EL (cell line): ENCODE results near the gene SKIDA1.

ENCODE experiments used
- DNase-seq: peaks from one replicate; pipeline ENCODE4 v3.0.0-alpha.2; 2016

The SKIDA1 gene

DNA sequence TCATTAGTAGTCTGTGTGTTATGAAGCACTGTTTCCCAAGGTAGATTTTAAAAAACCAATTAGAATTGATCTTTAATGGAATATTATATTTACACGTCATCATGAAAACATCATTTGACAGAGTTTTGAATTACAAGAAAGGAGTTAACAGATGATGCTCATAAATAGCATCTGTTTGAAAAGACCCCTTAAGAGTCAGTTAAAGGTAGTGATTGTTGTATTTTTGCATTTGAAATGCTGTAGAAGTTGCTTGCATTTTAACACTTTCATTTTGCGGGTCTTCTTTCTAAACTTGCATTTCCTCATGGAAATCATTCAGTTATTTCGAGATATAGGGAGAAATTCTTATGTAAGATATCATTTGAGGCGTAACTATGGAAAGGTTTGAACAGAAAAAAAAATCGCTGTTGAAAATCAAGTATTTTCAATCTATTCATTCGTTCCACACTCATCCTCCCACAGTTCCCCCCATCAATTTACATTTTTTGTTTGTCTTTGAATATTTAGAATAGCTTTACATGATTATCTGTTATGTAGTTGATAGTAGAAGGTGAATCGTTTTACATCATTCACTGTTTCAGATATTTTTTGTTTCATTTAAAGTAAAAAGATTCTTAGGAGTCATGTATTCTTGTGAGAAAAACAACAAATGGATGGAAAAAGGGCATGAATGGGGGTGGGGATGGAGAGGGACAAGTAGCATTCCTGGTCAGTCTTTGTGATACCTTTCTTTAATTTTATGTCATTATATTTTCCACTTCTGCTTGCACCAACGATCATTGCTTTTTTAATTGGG, 3.0 kb upstream of the SKIDA1 start:
- no peak for DNase-seq

- DNase-seq = peak; percentile 50
These were observed 2.2 kb upstream of the SKIDA1 start for GRCh38 chr10:21527598-21528235.

- DNase-seq = peak; percentile 73
These were observed 1.5 kb upstream of the SKIDA1 start for GRCh38 chr10:21526860-21527597.

DNA sequence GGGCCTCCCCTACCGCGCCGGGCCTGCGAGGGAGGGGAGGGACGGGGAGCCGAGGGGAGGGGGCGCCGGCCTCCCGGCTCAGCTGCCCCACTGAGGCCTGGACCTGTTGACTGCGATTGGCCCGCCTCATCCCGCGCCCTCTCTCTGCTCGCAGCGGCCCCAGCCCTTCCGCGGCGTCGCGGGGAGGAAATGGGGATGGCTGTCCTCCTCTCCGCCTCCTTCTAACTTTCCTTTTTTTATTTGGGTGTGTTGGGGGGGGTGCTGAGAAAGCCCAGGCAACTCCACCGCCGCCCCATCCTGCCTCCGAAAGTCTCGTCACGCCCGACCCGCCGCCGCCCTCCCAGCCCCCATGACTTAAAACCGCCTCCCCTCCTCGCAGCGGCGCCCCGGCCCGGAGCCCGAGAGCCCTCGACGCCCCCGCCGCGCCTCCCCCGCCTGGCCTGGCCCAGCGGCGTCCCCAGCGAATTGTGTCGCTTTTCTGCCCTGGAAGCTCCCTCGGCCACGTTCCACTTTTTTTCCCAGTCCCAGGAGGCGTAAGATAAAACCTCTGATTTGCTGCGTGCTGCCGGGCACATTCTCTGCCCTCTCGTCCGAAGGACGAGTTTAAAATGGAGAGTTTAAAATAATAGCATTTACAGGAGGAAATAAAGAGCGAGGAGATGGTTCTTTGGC, 842 bp upstream of the SKIDA1 start:
- peak; percentile 85 for DNase-seq

- peak; percentile 45 for DNase-seq
These were observed 736 bp downstream of the SKIDA1 start for GRCh38 chr10:21524526-21525366.

DNA sequence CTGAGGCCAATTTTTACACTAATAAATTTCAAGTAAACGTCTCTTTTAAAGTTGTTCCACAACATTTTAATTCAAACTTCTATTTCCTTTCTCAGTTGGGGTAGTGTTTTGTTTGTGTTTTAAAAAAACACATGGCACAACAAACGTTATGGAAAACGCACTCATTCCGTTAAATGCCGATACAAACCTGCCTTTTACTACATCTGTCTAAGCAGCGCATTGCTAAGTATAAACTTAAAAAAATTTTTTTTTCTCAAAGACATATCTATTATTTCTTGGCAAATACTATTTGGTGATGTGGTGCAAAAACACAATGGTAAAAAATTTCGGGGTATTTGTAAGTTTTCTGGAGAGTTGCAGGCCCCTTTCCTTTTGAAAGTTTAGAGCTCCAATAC, 1.4 kb downstream of the SKIDA1 start:
- no peak for DNase-seq

DNA sequence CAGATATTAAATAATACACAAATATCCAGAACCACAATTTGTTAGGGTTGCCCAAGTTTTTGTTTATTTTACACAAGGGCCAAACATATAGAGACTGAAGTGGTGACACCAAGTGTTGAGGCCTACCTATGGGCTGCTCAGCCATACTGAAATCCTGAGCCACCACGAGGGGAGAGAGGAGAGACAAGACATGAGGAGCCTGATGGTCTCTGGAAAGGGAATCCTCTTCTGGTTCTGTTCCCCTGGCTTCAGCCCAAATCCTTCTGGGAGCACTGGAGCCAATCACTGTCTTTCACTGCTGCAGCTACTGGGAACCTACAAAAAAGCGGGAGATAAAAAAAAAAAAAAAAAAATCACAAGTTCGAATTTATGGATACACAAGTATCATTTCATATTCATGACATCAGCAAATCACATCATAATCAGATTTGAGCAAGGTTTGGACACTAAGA, 1.9 kb downstream of the SKIDA1 start:
- peak; percentile 45 for DNase-seq

GRCh38 chr10:21522631-21523406, 2.7 kb downstream of the SKIDA1 start:
- no peak for DNase-seq

DNA sequence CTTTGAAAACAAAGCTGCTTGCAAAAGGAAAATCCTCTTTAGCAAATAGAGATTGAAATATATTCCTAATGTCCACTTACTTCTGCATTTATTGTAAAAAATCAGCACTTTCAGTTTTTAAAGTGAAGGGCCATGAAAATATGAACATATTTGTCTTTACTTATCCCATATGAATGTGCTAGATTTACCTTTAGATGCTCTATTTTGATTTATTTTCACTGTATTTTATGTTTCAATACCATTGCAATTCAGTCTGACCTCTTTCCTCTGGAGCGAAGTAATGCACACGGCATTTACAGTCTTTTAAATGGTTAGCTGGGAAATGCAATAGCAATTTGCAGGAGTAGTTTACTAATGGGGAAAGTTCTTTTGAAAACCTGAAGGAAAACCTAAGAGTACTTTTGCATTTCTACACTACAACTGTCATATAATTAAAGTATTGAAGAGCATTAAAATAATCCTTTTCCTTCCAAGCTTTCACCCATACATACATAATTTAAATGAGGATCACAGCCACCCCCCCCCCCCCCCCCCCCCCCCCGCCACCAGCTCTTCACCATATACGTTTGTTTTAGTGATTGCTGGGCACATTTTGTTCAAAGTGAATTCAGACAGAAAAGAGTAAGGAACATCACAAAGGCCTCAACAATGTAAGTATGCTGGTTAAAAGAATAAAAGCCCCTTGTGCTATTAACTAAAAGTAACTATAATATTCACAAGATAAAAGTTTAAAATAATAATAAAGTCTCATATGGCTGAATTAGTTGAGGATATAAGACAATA, 3.5 kb downstream of the SKIDA1 start:
- DNase-seq = no peak

GRCh38 chr10:21520949-21521348, 4.5 kb downstream of the SKIDA1 start:
- DNase-seq = no peak

- DNase-seq = no peak
These were observed 5.0 kb downstream of the SKIDA1 start for GRCh38 chr10:21520509-21520908.

DNA sequence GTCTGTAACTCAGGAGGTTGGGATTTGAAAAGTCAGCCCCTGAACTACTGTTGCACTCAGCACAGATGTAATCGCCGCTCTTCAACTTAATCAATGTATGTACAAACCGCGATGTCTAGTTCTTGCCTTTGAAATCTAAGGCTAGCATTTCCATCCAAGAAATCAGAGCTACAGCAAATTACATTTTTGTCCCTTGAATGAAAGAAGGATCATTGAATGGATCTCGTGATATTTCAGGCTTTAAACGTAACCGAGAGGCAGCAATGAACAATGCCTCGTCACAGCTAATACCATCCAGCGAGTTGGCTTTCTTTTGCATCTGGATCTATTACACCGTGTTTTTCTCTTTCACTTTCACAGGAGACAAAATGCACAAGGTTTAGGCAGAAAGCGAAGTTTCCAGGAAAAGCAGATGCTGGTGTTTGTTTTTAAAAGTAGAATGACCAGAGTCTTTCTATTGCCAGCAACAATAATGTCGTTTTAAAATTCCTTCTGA, 5.5 kb downstream of the SKIDA1 start:
- DNase-seq = peak; percentile 66

GRCh38 chr10:21519397-21519933, 6.0 kb downstream of the SKIDA1 start:
- DNase-seq = no peak

DNA sequence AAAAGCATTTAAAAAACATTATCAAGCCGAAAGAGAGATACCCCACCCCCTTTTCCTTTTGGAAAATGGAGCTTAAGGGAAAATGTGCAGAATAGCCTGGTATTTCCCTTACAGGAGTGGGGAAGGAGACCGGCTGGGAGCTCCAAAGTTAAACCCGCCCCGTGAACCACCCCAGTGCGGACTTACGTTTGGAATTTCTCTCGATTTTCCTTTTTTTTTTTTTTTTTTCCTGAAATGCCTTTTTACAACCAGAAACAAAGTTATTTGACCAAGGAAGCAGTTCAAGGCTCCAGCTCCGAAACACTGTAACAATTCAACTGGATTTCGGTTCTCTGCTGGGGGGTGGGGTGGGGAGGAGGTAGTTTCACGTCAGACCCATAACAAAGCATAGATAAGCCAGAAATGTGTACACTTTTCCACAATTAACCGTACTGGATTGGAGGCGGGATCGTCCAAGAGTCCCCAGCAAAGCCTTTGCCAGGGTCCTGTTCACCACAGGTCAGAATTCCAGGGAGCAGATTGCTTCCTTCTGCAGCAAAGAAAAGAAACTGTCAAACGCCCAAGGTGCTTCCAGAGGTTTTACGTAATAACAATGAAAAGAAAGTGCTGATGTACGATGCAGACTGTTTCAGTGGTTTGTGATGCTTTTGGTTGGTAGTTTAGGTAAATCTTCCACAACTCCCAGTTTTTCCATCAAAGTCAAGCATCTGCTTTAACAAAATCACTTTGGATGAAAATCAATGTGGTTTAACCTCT, 6.7 kb downstream of the SKIDA1 start:
- peak; percentile 48 for DNase-seq

- peak; percentile 44 for DNase-seq
These were observed 7.3 kb downstream of the SKIDA1 start for GRCh38 chr10:21518149-21518640.

GRCh38 chr10:21517134-21518031, 8.1 kb downstream of the SKIDA1 start:
- peak; percentile 79 for DNase-seq

- peak; percentile 81 for DNase-seq
These were observed 9.0 kb downstream of the SKIDA1 start for GRCh38 chr10:21516242-21517131.
